HL-60 (cell line): ENCODE measurements around the gene RECK.

ENCODE experiments used
- DNase-seq, 2 experiments: peaks; one replicate each; pipeline ENCODE4 v3.0.0-alpha.2; 2010 to 2020; ENCODE audit warnings: low read depth in 1 of 2, low spot score in 1 of 2
- H3K27ac ChIP-seq: fragments of 250-450 bp; sonication (Bioruptor Pico); replicated peaks from 2 replicates; pipeline ENCODE4 v1.5.1; 2020; ENCODE audit warnings: mild to moderate bottlenecking, moderate library complexity
- H3K27me3 ChIP-seq: fragments of 250-450 bp; sonication (Bioruptor Pico); 2 replicates; pipeline ENCODE4 v1.5.1; 2021; ENCODE audit warnings: mild to moderate bottlenecking, moderate library complexity; ENCODE audit not compliant: insufficient read depth, poor library complexity, severe bottlenecking
- H3K4me3 ChIP-seq: replicated peaks from 2 replicates; pipeline ENCODE4 v1.5.1; 2011; ENCODE audit warnings: mild to moderate bottlenecking, control low read depth, low read length; ENCODE audit not compliant: insufficient read depth
- CTCF ChIP-seq: IDR thresholded peaks from one replicate; pipeline ENCODE4 v1.5.1; 2011; ENCODE audit warnings: low read length, control low read depth, inconsistent platforms; ENCODE audit not compliant: insufficient read depth
- GABPA ChIP-seq: IDR thresholded peaks from 2 replicates; pipeline ENCODE4 v1.6.1; 2012; ENCODE audit warnings: low read depth
- POLR2AphosphoS5 ChIP-seq: IDR thresholded peaks from 2 replicates; pipeline ENCODE4 v1.6.1; 2012; ENCODE audit warnings: low read depth
- REST ChIP-seq: IDR thresholded peaks from 2 replicates; pipeline ENCODE4 v1.6.1; 2012; ENCODE audit warnings: low read depth; ENCODE audit not compliant: insufficient replicate concordance
- SPI1 ChIP-seq: IDR thresholded peaks from 2 replicates; pipeline ENCODE4 v1.6.1; 2012; ENCODE audit warnings: low read depth, mild to moderate bottlenecking, borderline replicate concordance

RECK gene

DNA sequence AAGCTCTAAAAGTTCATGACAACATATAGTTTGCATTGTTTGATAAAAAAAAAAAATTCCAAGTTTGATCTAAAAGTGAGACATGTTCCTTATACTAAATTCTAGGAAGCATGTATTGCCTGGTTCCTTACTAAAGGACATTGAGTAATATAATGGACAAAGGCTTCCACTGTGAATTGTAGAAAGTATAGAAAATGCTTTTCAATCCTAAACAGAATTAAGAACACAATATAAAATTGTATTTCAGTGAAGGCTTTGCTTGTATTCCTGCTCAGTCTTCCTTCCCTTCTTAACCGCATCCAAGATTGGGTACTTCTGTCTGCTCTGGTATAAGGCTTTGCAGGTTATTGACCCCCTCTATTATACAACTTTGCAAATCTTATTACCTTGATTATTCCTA lies 2.4 kb downstream of the RECK start:
- Histone ChIP-seq H3K27me3 (peaks cover 15% of the 10 kb centered on the region), H3K4me3 (no peak overlapping the region), H3K27ac (no peak overlapping the region)
- TF ChIP-seq SPI1, result no peak
- no peak for TF ChIP-seq CTCF
- TF ChIP-seq REST, result no peak
- no peak for TF ChIP-seq GABPA
- TF ChIP-seq POLR2AphosphoS5, result no peak
- DNase-seq, result no peak

DNA sequence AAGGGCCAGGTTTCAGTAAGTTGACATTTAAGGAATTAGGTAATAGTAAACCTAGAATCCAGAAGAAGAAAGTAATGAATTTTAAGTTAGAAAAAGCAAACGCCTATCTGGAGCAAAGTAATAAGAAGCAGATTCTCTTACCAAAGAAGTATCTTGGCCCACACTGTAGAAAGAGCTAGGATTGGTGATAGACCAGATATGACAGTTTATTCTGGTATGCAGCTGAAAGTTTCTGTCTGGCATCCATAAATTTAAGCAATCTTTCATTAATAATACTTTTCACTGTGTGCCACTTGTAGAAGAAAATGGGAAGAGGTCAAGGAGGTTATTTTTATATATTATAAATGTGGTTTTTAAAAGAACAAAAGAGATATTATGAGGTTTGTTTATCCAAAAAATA lies 3.0 kb downstream of the RECK start:
- no peak for DNase-seq
- Histone ChIP-seq H3K4me3 (no peak overlapping the region), H3K27ac (no peak overlapping the region), H3K27me3 (peaks cover 15% of the 10 kb centered on the region)
- TF ChIP-seq POLR2AphosphoS5 (no peak), REST (no peak), SPI1 (no peak), CTCF (no peak), GABPA (no peak)

DNA sequence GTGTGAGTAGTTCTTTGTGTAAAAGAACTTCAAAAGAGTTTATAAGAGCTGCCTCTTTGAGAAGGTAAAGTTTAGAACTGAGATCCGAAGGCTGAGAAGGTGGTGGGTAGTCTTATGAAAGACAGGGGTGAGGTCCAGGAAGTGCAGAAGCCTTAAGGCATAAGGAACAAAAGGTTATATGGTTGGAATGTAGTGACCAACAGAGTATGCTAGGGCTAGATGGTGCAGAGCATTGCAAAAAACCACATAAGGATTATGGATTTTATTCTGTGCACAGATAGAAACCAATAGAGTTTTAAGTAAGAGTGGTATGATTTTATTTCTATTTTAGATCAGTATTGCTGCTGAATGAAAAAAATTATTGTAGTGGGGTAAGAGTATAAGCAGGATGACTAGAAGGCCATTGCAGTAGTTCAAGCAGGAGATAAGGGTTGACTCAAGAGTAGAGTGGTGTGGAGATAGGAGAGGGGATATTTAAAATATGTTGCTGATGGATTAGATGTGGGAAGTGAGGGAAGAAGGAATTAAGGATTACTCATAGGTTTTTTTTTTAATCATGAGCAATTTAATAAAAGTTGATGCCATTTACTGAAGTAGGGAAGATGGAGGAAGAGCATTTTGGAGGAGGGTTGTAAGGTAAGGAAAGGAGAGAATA lies 3.7 kb downstream of the RECK start:
- no peak overlapping the region for H3K27ac ChIP-seq
- peaks cover 15% of the 10 kb centered on the region for H3K27me3 ChIP-seq
- TF ChIP-seq POLR2AphosphoS5 (no peak), SPI1 (no peak), CTCF (no peak), REST (no peak), GABPA (no peak)
- DNase-seq, result no peak
- no peak overlapping the region for H3K4me3 ChIP-seq
